Stimulated activated naive CD4-positive, alpha-beta T cell treated with Interleukin-2 at 50 U/mL for 16 hours (primary cell): ENCODE measurements around the gene NEMP2.
"Not testable (repeated sequence)": the region's sequence is repeated elsewhere in the genome, so short reads cannot be mapped to it uniquely, and the experiment has no call there.

ENCODE experiments used
- DNase-seq: peaks from one replicate; lab custom pipeline; 2025; lab: John Stamatoyannopoulos, UW

NEMP2 gene

GRCh38 chr2:190526105-190526750 lies 8.3 kb downstream of the NEMP2 start:
- no peak for DNase-seq

GRCh38 chr2:190524928-190525327 lies 9.6 kb downstream of the NEMP2 start:
- no peak for DNase-seq

- no peak for DNase-seq
Measured at GRCh38 chr2:190519975-190520767, 14.4 kb downstream of the NEMP2 start.

- no peak for DNase-seq
Measured at GRCh38 chr2:190517468-190517867, 17.1 kb downstream of the NEMP2 start.

- no peak for DNase-seq
Measured at GRCh38 chr2:190515687-190516086, 18.8 kb downstream of the NEMP2 start.

- no peak for DNase-seq
Measured at GRCh38 chr2:190514676-190515075, 19.8 kb downstream of the NEMP2 start.

GRCh38 chr2:190513877-190514276 lies 20.6 kb downstream of the NEMP2 start:
- no peak for DNase-seq

GRCh38 chr2:190512539-190513095 lies 21.9 kb downstream of the NEMP2 start:
- DNase-seq, result no peak

- DNase-seq, result no peak
Measured at GRCh38 chr2:190511104-190511503, 23.4 kb downstream of the NEMP2 start.

- not testable (repeated sequence) for DNase-seq
Measured at GRCh38 chr2:190509895-190510294, 24.6 kb downstream of the NEMP2 start.

- DNase-seq, result no peak
Measured at GRCh38 chr2:190507135-190507534, 27.4 kb downstream of the NEMP2 start.

GRCh38 chr2:190506666-190507065 lies 27.9 kb downstream of the NEMP2 start:
- DNase-seq, result no peak

GRCh38 chr2:190505696-190506095 lies 28.8 kb downstream of the NEMP2 start:
- no peak for DNase-seq

- DNase-seq, result no peak
Measured at GRCh38 chr2:190504912-190505311, 29.6 kb downstream of the NEMP2 start.

GRCh38 chr2:190503088-190503487 lies 31.4 kb downstream of the NEMP2 start:
- DNase-seq, result no peak

- no peak for DNase-seq
Measured at GRCh38 chr2:190501702-190502407, 32.7 kb downstream of the NEMP2 start.

GRCh38 chr2:190501231-190501630 lies 33.3 kb downstream of the NEMP2 start:
- DNase-seq, result no peak

- no peak for DNase-seq
Measured at GRCh38 chr2:190500054-190500502, 34.4 kb downstream of the NEMP2 start.

GRCh38 chr2:190499273-190499672 lies 35.2 kb downstream of the NEMP2 start:
- no peak for DNase-seq

GRCh38 chr2:190497428-190497827 lies 37.1 kb downstream of the NEMP2 start:
- DNase-seq, result no peak

GRCh38 chr2:190494600-190495227 lies 39.8 kb downstream of the NEMP2 start:
- DNase-seq, result not testable (repeated sequence)

- no peak for DNase-seq
Measured at GRCh38 chr2:190493095-190493494, 41.4 kb downstream of the NEMP2 start.
